Measurements from ENCODE around the gene CLASP1. TPM values are rescaled to one million over a fixed set of nuclear protein-coding genes. Genes with fewer than 3 reads are reported as not detected.
"Not testable (repeated sequence)": the region's sequence is repeated elsewhere in the genome, so short reads cannot be mapped to it uniquely, and the experiment has no call there.

The CLASP1 gene
- polyA plus RNA-seq, 4 donors: 38.8 to 49.2 (median 43.4) TPM

DNA sequence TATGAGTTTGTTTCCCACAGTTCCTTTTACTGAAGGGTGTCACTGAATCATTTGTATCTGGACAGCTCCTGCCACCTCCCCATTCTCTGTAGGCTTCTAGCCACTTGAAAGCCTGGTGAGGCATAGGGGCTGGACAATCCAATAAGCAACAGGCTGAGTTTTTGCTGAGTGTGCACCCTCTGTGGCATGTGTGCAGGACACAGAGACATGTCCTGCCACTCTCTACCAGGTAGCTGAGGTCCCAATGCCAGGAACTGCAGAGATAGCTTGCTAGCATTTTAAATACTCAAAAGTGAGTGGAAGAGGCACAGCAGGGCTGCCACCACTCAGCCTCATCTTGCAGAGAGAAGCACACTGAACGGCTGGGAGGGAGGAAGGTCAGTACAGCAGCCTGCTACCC is 287.0 kb downstream of the CLASP1 start:
- DNase-seq (ENCODE audit: low read depth in 4 of 4, low spot score in 2 of 4): no peak

DNA sequence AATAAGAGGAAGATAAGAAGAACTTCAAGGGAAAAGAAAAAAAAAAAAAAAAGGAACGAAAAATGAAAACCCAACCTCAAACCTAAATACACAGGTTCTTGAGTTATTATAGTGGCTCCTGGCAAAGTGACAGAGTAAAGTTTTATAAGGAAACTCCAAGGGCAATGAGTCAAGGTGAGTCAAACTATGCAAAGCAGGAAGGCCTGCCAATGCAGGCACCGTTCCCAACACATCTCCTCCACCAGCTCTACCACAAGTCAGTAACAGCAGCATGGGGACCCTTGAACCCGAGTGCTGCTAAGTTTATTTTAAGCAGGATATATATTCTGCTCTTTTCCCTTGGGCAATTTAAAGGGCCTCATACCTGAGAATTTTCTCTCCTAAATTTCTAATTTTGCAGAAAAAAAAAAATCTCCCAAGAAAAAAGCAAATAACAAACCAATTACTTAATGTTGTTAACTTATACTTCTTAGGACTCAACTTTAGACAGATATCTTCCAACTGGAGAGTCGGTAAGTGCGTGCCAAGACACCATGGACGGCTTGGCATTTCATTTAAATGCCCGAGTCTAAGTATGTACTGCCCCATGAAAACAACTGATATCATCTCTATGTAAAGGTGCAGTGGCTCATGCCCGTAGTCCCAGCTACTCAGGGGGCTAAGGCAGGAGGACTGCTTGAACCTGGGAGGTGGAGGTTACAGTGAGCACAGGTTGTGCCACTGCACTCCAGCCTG is 288.5 kb downstream of the CLASP1 start:
- DNase-seq (ENCODE audit: low read depth in 4 of 4, low spot score in 2 of 4): no peak

DNA sequence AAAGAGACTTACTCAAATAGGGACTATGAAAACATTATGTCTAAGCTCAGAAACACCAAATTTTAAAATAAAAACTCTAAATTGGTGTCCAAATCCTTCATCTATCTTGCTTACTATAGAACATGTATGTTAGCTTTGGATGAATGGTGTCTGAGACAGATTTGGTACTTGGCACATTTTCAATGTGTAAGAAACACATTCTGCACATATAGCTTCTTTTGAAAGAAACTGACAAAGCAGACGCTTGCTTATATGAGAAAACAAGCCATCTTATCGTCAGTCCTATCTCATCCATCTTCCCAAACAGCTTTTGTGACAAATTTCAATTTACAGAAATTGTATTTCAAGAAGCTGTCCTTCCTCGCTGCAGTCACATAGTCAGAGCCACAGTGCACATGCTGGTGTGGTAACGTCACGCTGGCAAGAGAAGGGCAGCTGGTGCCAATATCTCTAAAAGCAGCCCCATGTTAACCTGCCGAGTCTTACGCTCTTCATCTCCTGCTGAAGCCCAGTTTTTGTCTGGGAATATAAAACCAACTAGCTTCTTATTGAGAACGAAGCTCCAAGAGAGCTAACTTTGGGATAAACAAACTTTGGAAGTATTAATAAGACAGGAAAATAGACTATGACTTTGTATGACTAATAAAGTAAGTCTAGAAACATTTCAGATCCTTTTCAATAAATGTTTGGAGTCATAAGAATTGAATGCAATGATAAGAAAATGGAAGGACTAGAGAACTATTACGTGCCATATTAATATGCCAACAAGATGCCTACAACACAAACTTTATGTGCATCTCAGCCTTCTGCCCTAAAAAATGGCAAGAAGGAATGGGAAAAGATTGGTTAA is 289.3 kb downstream of the CLASP1 start:
- no peak for DNase-seq (ENCODE audit: low read depth in 4 of 4, low spot score in 2 of 4)

DNA sequence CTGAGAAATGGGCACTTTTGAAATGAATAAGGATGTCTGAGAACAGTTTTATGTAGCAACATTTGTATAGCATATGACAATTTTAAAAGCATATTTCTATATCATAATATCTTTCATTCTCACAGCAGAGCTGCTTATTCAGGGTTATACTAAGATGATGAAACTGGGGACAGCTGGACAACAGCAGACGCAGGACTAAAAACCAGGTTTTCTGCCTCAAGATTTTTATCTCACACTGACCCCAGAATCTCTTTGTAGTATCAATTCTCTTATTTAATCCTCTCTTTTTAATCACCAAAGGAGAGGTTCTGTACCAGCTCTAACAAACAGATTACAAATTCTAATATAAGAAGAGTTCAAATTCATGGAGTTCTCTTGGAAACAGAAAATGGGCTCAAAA is 290.1 kb downstream of the CLASP1 start:
- DNase-seq (ENCODE audit: low read depth in 4 of 4, low spot score in 2 of 4): no peak

DNA sequence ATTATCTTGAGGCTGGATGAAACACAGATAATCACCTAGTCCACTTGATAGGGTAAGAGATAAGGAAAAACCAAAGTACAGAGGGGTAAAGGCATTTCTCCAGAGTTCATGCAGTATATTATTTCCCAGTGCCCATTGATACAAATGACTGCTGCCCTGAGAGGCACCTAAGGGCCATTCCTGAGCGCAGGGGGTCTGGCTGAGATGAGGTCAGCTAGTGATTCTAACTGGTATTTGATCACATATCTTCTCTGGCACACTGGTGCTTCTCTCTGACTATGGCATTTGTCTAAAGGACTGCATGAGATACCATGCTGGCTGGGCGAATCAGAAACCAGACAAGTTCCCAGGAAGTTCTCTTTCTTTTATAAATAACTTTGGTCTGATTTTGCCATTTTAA is 291.0 kb downstream of the CLASP1 start:
- no peak for DNase-seq (ENCODE audit: low read depth in 4 of 4, low spot score in 2 of 4)

DNA sequence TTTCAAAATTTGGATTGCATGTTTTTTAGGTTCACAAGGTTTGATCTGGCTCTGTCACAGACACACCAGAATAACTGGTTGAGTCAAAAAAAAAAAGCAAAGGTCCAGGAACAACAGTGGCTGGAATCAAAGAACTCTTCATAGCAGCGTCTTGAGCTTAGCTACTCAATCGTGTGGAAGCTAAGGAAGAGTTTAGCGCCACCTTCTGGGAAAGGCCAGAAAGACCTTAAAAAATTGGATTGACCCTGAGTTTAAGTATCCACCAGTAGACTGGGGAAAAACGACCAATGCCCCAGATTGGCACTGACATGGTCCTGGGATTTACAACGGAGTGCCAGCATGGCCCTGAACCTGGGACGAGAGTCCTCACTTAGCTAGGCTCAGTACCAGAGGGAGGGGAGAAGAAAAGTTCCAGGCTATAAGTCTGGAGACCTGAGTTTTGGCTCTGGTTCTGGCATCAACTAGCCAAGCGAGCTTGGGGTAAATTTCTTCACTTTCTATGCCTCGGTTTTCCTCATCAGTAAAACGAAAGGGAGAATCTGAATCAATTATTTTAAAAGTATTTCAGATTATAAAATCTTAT is 293.1 kb downstream of the CLASP1 start:
- peak; percentile 19 to 73 (median 46) for DNase-seq (ENCODE audit: low read depth in 4 of 4, low spot score in 2 of 4)

DNA sequence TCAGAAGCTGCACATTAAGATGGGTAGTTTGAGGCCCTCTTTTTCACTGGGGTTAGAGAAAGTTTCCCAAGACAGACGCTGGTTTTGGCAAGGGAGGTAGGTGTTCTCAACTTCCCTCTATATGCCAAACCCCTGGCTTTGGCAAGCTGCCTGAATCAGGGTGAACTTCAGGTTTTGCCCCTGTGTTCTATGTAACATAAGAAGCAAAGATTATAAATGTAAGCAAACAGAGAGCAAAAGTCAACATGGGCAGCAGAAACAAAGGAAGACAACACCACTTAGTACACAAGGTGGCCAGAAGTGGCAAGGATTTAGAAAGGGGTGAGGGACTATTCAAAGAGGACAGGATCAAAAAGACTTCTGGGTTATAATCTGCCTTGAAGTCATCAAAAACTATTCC is 293.8 kb downstream of the CLASP1 start:
- no peak for DNase-seq (ENCODE audit: low read depth in 4 of 4, low spot score in 2 of 4)

DNA sequence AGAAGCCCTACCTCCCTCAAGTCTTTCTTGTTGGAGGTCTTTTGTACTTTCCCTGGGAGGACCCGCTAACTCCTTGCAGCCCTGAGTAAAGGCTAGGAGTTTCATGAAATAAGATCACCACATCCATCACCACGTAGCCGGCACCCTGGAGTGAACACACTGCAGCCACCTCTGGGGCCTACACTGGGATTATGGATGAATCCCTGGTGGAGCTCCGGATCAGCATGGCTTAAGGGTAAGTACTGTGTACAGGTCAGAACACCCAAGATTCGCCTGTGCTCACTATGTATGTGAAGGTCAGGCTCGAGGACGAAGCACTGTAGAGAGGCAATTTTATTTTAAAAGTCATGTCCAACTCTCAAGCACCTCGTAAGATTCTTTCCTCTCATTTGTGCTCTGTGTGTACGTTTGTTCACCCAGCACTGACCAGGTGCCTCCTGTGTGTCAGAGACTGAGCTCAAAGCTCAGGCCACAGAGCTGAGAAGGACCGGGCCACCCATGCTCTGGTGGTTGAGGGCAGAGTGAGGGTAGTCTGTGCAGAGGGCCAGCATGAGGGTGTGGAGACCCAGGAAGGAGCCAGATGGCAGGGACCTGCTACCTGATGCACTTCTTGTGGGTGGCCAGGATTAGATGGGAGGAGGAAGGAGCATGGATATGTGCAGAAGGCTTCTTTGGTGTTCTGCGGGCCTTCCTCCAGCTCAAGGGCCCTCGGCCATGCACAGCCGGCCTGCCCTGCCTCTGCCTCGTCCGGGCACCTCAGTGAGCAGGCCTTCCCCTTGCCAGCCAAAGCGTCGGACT is 297.5 kb downstream of the CLASP1 start:
- DNase-seq (ENCODE audit: low read depth in 4 of 4, low spot score in 2 of 4): no peak

DNA sequence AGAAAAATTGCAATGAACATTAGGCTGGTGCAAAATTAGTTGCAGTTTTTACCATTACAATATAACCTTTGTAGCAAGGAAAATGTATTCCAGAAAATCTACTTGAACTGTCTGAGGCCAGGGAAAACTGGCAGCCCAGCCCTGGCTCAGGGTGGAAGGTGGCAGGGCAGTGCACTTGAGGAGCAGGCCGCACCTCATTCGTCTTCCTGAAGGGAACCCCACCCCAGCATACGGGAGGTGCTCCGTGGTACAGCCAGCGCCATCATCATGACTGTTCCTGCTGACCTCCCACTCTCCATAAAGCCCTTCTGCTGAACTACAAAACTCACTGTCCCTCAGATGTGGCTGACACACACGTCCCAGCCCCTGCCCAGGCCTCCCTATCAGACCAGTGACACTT is 298.4 kb downstream of the CLASP1 start:
- DNase-seq (ENCODE audit: low read depth in 4 of 4, low spot score in 2 of 4): no peak

DNA sequence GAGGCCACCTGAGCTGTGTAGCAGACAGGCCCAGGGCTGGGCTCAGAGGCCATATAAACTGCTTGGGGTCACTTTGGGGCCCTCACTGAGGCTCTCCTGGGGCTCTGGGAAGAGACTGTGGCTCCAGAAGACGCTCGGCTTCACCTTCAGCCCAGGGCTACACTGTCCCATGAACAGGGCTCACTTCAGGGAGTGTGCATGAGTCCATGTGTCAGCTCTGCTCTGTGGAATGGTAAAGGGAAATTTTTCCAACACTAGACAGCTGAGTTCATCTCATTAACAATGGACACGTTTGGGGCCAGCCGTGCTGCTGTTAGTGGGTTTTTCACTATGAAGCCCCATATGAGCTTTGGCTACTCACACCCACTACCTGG is 298.9 kb downstream of the CLASP1 start:
- DNase-seq (ENCODE audit: low read depth in 4 of 4, low spot score in 2 of 4): no peak

DNA sequence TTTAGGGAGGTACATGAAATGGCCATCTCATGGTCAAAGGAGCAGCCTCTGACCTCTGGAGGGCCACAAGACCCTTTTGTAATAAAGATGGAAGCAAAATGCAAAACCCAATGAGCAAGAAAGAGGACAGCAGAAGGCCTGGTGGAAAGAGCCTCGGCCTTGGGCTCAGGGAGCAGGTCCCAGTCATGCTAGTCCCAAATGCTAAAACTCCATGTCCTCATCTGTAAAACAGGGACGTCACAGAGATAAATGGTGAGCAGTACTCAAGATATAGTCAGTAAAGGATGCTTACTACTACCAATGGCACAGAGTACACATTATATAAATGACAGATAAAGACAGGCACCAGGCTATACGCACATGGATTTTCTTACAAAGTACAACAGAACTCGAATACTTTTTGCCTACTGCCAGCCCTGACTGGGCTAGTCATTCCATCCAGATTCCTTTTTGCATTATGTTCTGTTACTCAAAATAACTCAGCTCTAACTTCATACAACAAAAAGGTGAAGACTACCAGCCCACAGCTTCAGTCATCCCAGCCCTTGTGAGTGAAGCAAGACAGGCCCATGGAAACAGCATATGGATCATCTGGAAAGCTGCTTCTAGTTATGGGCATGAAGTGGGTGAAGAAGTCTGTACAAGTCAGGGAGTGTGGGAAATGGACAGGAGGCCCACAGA is 299.4 kb downstream of the CLASP1 start:
- no peak for DNase-seq (ENCODE audit: low read depth in 4 of 4, low spot score in 2 of 4)

DNA sequence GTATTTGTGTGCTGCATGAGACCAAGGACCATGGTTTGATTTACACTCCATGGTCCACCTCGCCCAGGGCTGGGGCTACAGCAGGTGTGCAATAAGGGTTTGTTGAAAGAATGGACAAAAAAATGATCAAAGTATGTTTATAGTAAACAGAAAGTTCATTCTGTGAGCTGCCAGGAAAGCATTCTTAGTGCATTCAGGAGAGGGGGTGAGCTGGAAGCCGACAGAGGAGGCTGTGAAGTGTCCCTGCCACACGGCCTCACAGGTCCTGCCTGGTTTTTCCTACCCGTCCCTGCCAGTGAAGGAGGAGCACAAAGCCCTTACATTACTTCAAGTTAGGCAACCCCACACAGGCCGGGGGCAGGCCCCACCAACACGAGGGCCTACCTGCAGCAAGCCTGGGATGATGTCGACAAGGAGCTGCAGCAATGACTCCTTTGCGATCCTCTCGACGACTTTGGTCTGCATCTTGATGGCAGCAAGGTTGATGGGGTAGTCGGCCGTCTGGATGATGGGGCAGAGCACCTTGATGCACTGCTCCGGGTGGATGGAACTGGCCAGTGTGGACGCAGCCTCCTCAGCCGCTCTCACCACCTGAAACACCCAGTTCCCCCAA is 301.0 kb downstream of the CLASP1 start:
- DNase-seq (ENCODE audit: low read depth in 4 of 4, low spot score in 2 of 4): no peak

DNA sequence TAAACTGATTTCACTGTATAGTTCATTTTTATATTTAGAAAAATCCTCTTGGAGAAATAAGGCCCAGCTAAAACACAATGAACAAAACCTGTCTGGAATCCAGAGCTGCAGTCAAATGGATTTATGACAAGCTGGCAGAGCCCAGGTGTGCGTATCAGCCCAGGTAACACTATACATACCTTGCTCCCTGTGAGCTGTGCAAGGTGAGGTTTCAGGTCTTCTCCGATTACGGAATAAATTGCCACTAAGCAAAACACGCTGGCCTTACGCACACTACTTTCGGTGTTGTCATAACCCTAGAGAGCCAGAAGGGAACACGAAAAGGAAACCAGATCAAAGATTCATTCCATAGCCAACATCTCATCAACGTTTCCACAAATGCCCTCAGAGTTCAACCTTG is 302.4 kb downstream of the CLASP1 start:
- DNase-seq (ENCODE audit: low read depth in 4 of 4, low spot score in 2 of 4): no peak

DNA sequence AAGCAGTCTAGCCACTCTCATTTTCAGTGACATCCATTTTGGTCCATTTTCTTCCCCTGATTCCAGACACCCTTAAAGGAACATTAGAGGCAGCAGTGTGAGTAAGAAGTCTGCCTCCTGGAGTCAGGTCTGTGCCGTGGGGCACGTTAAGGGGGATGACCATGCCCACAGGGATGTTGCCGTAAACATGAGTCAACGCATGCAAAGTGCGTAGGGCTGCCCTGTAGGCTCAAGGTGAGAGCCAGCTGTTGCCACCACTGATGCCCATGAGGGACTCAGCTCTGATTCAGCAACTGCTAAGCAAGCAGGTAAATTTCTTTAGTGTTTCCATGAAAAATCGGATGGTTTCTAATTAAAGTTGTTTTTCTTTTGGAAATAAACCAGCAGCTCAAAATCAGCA is 302.9 kb downstream of the CLASP1 start:
- no peak for DNase-seq (ENCODE audit: low read depth in 4 of 4, low spot score in 2 of 4)

DNA sequence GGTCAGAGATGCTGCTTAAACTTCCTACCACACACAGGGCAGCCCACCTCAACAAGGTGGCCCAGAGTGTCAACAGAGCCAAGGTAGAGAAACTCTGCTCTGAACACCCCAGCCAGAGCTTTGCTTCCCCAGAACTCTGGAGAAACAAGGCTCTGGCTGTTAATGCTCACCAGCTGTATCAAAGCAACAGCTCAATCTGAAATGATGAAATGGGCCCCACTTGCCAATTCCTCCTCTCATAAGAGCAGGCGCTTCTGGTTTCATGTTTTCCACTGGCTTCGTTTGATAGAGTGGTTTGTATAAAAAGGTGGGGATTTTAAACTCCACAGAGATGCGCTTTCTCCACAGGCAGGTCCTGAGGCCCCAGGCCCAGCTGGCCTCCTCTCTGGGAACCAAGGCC is 303.4 kb downstream of the CLASP1 start:
- DNase-seq (ENCODE audit: low read depth in 4 of 4, low spot score in 2 of 4): no peak

DNA sequence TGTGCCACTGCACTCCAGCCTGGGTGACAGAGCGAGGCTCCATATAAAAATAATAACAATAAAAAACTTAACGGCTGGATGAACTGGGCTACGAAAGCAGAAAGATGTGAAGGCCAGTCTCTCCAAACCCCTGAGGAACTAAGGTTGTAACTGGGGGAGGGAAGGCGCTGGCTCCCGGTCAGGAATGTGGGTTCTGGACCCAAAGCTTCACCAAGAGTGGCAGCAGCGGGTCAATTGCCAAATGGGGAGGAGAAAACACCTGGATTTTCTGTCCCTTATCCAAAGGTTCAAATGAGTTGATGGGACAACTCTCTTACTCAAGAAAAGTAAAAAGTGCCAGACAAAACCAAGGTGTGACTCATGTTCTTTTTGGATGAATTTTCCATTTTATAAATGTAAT is 304.2 kb downstream of the CLASP1 start:
- DNase-seq (ENCODE audit: low read depth in 4 of 4, low spot score in 2 of 4): no peak

DNA sequence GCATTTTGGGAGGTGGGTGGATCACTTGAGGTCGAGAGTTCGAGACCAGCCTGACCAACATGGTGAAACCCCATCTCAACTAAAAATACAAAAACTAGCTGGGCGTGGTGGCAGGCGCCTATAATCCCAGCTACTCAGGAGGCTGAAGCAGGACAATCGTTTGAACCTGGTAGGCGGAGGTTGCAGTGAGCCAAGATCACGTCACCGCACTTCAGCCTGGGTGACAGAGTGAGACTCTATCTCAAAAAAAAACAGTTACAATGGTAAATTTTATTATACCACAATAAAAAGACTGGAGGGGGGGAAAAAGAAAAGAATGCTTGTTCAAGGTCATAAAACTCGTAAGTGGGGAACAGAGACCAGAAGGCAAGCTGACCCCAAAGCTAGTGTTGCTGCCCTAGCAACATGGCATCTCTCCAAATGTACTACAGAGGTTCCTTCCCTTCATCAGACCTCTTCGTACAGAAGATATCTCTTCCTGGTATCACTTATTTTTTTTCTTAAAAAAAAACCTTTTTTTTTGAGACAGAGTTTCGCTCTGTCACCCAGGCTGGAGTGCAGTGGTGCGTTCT is 305.3 kb downstream of the CLASP1 start:
- not testable (repeated sequence) for DNase-seq (ENCODE audit: low read depth in 4 of 4, low spot score in 2 of 4)

DNA sequence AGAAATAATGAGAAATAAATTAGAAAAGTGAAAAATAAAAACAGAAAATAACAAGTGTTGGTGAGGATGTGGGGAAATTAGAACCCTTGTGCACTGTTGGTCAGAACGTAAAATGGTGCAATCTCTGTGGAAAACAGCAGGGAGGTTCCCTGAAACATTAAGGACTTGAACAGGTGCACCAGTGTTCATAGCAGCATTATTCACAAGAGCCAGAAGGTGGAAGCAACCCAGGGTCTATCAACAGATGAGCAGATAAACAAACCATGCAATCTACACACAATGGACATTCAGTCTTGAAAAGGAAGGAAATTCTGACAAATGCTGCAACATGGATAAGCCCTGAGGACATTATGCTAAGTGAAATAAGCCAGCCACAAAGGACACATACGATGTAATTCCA is 306.1 kb downstream of the CLASP1 start:
- no peak for DNase-seq (ENCODE audit: low read depth in 4 of 4, low spot score in 2 of 4)

DNA sequence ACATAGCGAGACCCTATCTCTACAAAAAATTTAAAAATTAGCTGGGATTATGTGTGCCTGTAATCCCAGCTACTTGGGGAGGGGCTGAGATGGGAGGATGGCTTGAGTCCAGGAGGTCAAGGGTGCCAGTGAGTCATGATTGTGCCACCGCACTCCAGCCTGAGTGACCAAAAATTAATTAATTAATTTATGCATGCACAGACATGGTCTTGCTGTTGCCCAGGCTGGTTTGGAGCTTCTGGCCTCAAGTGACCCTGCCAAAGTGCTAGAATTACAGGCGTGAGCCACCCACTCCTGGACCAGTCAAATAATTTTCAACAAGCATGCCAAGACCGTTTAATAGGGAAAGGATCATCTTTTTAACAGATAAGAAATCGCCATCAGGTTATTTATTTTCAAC is 306.5 kb downstream of the CLASP1 start:
- DNase-seq (ENCODE audit: low read depth in 4 of 4, low spot score in 2 of 4): no peak

DNA sequence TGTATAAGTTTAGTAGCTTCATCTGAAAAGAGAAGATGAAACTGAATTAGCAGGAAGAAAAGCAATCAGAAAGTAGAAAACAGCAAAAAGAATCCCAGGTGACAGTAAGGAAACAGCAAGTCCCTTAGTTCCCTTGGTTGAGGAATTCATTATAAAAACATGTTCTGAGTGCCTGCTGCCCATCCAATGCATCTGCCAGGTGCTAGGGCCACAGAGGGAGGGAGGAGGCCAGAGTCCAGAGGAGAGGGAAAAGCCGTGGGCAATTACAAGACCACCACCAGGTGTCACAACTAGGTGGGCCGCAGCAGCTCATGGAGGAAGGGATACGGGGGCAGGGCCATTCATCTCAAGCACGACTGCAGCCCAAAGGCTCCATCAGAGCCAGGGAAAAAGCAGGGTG is 308.3 kb downstream of the CLASP1 start:
- no peak for DNase-seq (ENCODE audit: low read depth in 4 of 4, low spot score in 2 of 4)
